DND-41 (cell line): ENCODE data around the gene APC2.

Source experiments
- ATAC-seq: fragments of 200-7000 bp; cut with Tn5 transposase; 3 replicates; pipeline ENCODE4 v1.9.1; 2021; ENCODE audit warnings: low read depth; ENCODE audit not compliant: insufficient read depth
- DNase-seq: peaks from one replicate; pipeline ENCODE4 v3.0.0-alpha.2; 2020
- H2AFZ ChIP-seq: 2 replicates; pipeline ENCODE4 v1.6.0; 2012; ENCODE audit warnings: low read depth, low read length
- H3K27ac ChIP-seq: 2 replicates; pipeline ENCODE4 v1.5.1; 2012; ENCODE audit warnings: low read length, inconsistent platforms
- H3K27me3 ChIP-seq: fragments of 200-600 bp; sonication (generic); 2 replicates; pipeline ENCODE4 v1.6.0; 2012; ENCODE audit warnings: low read length, mild to moderate bottlenecking, inconsistent platforms; ENCODE audit not compliant: insufficient read depth, poor library complexity
- H3K36me3 ChIP-seq: 2 replicates; pipeline ENCODE4 v1.5.1; 2012; ENCODE audit warnings: low read length, inconsistent platforms; ENCODE audit not compliant: insufficient read depth
- H3K4me1 ChIP-seq: 2 replicates; pipeline ENCODE4 v1.5.1; 2012; ENCODE audit warnings: mild to moderate bottlenecking, low read length; ENCODE audit not compliant: insufficient read depth
- H3K4me2 ChIP-seq: 2 replicates; pipeline ENCODE4 v1.6.0; 2012; ENCODE audit warnings: mild to moderate bottlenecking, moderate library complexity, low read length, inconsistent platforms; ENCODE audit not compliant: insufficient read depth
- H3K4me3 ChIP-seq, 2 experiments: fragments of 200-600 bp in 1 of 2; shearing (Covaris generic) in 1 of 2; 2 replicates each; pipeline ENCODE4 v1.5.1; 2012 to 2016; ENCODE audit warnings: inconsistent platforms in 2 of 2, low read length in 2 of 2, mild to moderate bottlenecking in 2 of 2, low read depth in 1 of 2, moderate library complexity in 1 of 2
- H3K79me2 ChIP-seq: 2 replicates; pipeline ENCODE4 v1.6.0; 2012; ENCODE audit warnings: low read length, inconsistent platforms; ENCODE audit not compliant: insufficient read depth
- H3K9ac ChIP-seq: 2 replicates; pipeline ENCODE4 v1.6.0; 2012; ENCODE audit warnings: low read depth, mild to moderate bottlenecking, inconsistent platforms, low read length, moderate library complexity
- H3K9me3 ChIP-seq: 2 replicates; pipeline ENCODE4 v1.5.1; 2012; ENCODE audit warnings: low read length, moderate library complexity, mild to moderate bottlenecking, inconsistent platforms; ENCODE audit not compliant: insufficient read depth, severe bottlenecking
- H4K20me1 ChIP-seq: 2 replicates; pipeline ENCODE4 v1.6.0; 2012; ENCODE audit warnings: low read length; ENCODE audit not compliant: insufficient read depth
- CTCF ChIP-seq: IDR thresholded peaks from 2 replicates; pipeline ENCODE4 v1.5.1; 2012; ENCODE audit warnings: borderline replicate concordance, low read length, moderate library complexity, mild to moderate bottlenecking; ENCODE audit not compliant: poor library complexity, severe bottlenecking; ENCODE audit errors: extremely low read depth
- EZH2 ChIP-seq: IDR thresholded peaks from 3 replicates; pipeline ENCODE4 v1.6.1; 2012; ENCODE audit warnings: borderline replicate concordance, low read depth, mild to moderate bottlenecking, moderate library complexity, low read length, inconsistent platforms; ENCODE audit not compliant: severe bottlenecking

APC2 gene

GRCh38 chr19:1483131-1483978 is 33.4 kb downstream of the APC2 start:
- Histone ChIP-seq H4K20me1 (peaks cover 3% of the 10 kb centered on the region; the same call in 1 of the 2 replicates), H3K27ac (no peak overlapping the region), H3K27me3 (no peaks in the 10 kb centered on the region), H3K4me1 (peaks cover 9% of the 10 kb centered on the region), H3K36me3 (no peaks in the 10 kb centered on the region; the same call in 1 of the 2 replicates), H3K4me3 (no peak overlapping the region), H3K9me3 (no peaks in the 10 kb centered on the region), H2AFZ (no peak overlapping the region), H3K79me2 (peaks cover 7% of the 10 kb centered on the region), H3K9ac (no peak overlapping the region), H3K4me2 (no peak overlapping the region)
- no peak for DNase-seq
- TF ChIP-seq EZH2 (no peak), CTCF (no peak)
- no peak for ATAC-seq

- peaks cover 12% of the 10 kb centered on the region for H3K4me1 ChIP-seq
- no peak for ATAC-seq
- DNase-seq: no peak
- H4K20me1 ChIP-seq: no peaks in the 10 kb centered on the region
- H3K36me3 ChIP-seq: no peaks in the 10 kb centered on the region
- no peak overlapping the region for H3K4me2 ChIP-seq
- no peak overlapping the region for H3K9ac ChIP-seq
- no peak for TF ChIP-seq EZH2
- no peak for TF ChIP-seq CTCF
- H3K9me3 ChIP-seq: no peaks in the 10 kb centered on the region
- no peak overlapping the region for H3K27ac ChIP-seq
- no peak overlapping the region for H2AFZ ChIP-seq
- no peak overlapping the region for H3K4me3 ChIP-seq
- peaks cover under 1% of the 10 kb centered on the region for H3K79me2 ChIP-seq
- H3K27me3 ChIP-seq: no peaks in the 10 kb centered on the region
Measured at GRCh38 chr19:1483979-1484428, 34.1 kb downstream of the APC2 start.

- Histone ChIP-seq H3K27ac (no peak overlapping the region), H3K9me3 (no peaks in the 10 kb centered on the region), H2AFZ (no peak overlapping the region), H3K9ac (no peak overlapping the region), H3K4me2 (no peak overlapping the region), H3K4me3 (no peak overlapping the region), H3K4me1 (peaks cover 29% of the 10 kb centered on the region), H4K20me1 (no peaks in the 10 kb centered on the region), H3K79me2 (no peaks in the 10 kb centered on the region), H3K27me3 (no peaks in the 10 kb centered on the region), H3K36me3 (no peaks in the 10 kb centered on the region)
- DNase-seq (no peak), ATAC-seq (no peak)
- TF ChIP-seq CTCF (no peak), EZH2 (no peak)
Measured at GRCh38 chr19:1486720-1487575, 37.0 kb downstream of the APC2 start.
